Amygdala (tissue), 56 donors: ENCODE results near the gene BANP.

Experiments
- DNase-seq, 56 donors: peaks; one replicate each; lab custom pipeline; 2025; lab: John Stamatoyannopoulos, UW

The BANP gene

GRCh38 chr16:87947356-87948118 lies 3.7 kb upstream of the BANP start:
- no peak for DNase-seq

DNA sequence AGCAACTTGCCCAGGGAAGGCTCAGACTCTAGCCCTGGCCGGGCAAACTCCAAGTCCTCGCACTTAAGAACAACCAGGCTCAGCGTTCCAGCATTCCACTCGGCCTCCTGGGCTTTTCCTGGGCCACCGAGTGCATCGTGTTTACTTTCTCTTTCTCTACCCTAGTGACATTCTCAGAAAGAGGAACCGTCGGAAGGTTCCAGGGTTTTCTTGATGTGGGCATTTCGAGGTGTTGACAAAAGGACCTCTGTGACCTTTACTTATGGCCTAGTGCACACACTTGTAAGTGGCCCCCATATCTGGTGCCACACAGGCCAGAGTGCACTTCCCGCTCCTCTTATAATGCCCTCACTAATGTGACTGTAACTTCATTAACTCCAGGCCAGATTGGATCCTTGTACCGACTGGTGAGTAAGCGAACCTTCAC lies 3.1 kb upstream of the BANP start:
- DNase-seq: peak in 2 of 56 donors; percentile 22 to 47

- no peak for DNase-seq
Observed at GRCh38 chr16:87948735-87949070, 2.5 kb upstream of the BANP start.

DNA sequence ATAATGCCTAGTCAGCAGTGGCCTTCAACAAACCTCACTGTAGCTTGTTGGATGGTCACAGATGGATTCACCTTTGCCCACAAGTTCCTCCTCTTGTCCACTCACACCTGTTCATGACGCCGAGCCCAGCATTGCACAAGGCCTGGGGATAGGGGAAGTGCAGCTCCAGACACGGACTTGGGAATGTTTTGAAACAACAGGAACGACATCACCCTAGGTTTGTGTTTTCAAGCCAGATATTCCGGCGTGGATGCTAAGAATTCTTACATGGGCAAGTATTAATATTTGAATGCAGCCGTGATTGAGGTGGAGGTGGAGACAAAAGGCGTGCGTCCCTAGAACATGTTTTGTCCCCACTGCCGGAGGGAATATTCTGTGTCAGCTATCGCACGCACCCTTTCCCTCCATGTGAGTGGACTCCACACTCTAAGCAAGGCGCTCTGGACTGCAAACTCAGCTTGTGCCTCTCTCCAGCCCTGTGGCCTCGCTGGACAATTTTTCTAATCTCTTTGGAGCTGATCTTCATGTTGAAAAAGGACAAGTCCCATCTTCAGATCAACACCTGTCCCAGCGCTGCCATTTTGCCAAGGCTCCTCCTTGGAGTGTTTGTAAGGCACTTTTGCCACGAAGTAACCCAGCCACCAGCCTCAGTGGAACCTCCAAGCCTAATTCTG lies 2.0 kb upstream of the BANP start:
- DNase-seq: no peak

DNA sequence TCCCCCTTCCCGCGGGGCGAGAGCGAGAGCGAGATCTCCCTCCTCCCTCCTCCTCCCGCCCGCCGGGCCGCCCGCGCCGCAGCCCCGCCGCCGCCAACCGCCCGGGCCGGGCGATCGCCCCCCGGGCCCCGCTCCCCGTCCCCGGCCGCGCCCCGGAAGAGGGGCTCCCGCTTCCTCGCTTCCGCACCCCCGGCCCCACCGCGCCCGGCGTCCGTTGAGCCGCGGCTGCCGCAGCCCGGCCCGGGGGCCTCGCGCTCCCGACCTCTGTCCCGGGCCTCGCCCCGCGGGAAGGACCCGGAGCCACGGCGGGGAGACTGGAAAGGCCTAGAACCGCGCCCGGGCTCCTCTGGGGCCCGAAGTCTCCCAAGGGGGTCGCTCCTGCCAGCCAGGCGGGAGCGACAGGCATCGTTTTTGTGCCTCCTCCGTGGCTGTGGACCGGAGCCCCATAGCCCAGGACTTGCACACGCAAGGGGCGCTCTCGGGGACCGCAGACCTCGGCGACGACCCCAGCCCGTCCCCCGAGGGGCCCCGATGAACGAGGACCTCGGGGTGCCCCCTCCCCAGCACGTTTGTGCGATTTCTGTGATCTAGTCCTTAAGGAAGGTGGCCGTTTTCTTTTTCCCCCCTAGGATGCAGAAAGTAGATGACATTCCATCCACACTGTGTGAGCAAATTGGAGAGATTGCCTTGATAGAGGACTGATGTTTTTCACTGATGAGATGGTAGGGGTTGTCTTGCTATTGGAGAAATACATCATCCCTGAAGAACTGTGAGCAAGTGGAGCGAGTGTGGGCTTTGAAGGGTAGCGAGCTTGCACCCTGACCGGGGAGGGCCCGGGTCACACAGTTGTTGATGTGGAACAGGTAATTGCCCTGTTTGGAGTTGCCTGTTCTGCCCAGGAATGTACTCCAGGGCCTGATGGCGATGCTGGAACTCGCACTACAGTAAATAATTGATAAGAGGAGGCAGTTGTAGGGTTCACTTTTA lies 611 bp downstream of the BANP start:
- peak in 5 of 56 donors; percentile 43 to 62 (median 53) for DNase-seq

DNA sequence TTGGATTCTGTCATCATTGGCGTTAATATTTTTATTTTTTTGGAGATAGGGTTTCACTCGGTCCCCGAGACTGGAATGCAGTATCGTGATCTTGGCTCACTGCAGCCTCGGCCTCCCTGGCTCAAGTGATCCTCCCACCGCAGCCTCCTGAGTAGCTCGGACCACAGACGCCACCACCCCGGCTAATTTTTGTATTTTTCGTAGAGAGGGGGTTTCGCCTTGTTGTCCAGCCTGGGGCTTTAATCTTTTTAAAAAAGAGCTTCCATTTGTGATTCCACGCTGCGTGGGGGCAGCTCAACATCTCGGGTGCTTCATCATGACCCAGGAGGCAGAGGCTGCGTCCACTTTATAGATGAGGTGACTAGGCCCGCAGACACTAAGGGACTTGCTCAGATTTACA lies 1.5 kb downstream of the BANP start:
- no peak for DNase-seq

DNA sequence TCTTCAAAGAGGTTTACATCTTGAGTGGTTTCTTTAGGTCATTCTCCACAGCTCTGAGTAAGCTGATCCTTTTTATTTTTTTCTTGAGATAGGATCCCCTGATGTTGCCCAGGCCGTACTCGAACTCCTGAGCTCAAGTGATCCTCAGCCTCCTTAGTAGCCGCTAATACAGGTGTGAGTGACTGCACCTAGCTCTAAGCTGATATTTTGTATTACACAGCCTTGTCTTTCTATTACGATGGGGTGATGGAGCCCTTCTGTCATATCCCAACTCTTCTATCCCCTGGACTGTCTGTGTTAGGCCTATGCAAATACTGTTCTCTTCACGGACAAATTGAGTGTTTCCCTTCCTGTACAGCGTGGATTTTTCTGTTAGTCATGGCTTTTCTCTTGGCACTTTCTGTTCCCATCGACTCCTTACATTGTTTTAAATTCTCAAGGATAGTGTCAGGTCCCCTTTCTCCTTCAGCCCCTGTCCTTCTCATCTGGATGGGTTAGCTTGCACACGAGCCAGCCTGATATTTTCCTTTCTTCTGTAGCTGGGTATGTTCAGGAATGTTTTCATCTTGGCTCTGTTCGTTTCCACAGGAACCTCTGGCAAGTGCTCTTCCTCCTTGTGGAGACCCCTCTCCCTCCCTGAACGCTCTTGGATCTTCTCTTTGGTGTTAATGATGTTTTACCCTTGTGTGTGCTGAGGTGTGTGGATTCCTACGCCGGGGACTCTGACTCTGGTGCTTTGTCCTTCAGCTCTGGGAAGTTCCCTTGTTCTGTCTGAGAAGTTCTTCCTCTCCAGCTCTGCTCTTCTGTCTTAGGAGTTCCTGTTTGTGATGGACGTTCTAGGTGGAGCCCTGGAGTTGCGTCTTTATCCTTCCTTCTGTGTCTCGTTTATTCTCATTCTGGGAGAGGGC lies 2.3 kb downstream of the BANP start:
- DNase-seq: no peak

DNA sequence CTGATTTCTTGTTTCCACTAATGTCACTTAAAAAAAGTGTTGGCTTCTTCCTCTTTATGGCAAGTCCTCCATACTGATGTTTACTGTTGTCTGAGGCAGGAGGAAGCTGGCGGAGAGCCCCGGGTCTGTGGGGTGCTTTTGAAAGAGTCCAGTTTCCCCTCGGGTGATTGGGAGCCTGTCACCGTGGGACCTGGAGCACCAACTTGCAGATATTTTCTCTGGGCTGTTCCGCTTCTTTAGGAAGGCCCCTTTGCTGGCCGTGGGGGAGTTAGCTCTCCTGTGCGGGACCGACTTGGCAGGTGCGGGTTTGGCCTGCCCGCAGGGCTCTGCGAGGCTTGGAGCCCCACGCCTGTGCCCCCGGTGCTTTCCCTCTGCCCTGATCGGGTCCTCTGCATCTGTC lies 3.1 kb downstream of the BANP start:
- DNase-seq: peak in 8 of 56 donors; percentile 14 to 37 (median 20)

- DNase-seq: no peak
Observed at GRCh38 chr16:87954826-87955225, 3.6 kb downstream of the BANP start.

GRCh38 chr16:87955302-87956097 lies 4.3 kb downstream of the BANP start:
- DNase-seq: no peak

DNA sequence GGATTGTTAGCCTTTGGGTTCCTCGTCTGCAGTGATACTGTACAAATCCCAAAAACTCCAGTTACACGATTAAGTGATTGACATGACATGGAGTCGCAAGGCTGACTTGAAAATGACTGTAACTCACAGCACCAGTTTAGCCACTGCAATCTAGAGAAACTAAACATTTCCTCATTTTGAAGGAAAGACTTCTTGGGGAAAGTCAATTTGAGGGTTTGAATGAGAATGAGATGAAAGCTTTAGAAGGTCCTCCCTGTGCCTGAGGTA lies 4.8 kb downstream of the BANP start:
- no peak for DNase-seq

- peak in 1 of 56 donors; percentile 21 for DNase-seq
Observed at GRCh38 chr16:87956365-87957231, 5.4 kb downstream of the BANP start.

DNA sequence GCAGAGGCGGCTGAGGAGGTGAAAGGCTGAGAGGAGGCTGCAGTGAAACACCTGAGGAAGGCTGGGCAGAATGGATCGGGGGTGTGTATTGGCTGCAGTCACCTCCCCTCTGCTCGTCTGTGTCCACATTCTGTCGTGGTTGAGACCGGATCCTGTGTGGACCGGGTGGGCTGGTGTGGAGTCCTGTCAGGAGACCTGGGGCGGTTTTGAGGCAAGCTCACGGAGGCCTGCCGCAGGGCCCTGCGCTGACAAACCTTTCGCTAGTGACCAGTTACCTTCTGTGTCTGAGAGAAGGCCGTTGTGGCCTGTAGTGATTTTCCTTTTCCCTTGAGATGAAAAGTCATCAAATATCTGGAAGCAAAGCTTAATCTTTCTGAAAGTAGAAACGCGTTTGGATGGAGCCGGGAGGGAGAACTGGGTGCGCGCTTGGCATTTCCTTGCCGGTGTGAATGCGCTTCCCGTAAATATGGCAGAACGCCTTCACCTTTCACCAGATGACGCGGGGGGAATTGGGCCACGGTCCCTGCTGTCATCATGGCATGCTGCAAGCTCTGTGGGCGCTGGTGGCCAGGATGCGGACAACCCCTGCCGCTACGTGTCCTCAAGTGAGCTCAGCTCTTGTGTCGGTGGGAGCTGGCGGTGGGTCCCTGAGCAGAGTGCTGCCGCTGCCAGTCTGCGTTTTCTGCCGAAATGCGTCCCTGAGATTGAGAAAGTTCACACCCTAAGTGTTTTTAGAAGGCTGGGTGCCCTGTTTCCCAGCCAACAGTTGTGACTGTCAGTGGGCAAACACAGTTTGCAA lies 6.3 kb downstream of the BANP start:
- no peak for DNase-seq

DNA sequence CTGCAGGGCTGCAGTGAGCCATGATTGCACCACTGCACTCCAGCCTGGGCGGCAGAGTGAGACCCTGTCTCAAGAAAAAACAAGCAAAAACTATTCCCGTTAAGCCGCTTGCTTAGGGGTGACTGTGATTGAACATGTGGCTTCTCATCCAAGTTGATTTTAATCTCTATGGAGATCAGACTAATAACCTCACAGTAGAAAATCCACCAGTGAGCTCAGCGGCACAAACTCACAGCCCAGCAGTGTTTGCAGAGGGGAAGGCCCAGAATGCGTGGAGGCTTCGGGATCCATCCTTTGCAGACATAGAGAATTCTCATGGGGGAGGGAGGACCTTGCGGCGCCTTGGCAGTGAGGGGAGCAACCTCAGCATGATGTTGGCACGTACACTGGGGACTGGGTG lies 7.4 kb downstream of the BANP start:
- no peak for DNase-seq

GRCh38 chr16:87959391-87959990 lies 8.3 kb downstream of the BANP start:
- DNase-seq: no peak

GRCh38 chr16:87960296-87960695 lies 9.1 kb downstream of the BANP start:
- DNase-seq: no peak

DNA sequence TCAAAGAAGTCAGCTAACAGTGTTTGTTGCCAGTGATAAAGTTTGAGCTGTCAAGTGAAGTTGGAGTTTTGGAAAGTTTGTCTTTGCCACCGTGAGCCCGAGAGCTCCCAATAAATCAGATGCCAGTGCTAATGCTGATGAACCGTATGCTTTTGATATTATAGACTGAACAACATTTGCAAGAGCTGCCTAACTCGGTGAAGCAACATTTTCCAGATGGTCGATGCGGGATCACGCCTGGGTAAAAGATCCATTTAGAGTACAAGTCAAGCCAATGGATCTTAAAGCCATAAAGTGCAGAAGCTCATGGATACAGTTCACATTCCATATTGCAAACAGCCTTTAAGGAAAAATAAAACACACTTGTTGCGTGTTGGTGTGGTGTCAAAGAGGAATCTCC lies 9.6 kb downstream of the BANP start:
- DNase-seq: no peak
